ENCODE measurements around the gene MASTL. TPM values are rescaled to one million over a fixed set of nuclear protein-coding genes. Genes with fewer than 3 reads are reported as not detected.

MASTL gene
- total RNA-seq, 1 experiment from 2014 or later: 25.5 TPM

DNA sequence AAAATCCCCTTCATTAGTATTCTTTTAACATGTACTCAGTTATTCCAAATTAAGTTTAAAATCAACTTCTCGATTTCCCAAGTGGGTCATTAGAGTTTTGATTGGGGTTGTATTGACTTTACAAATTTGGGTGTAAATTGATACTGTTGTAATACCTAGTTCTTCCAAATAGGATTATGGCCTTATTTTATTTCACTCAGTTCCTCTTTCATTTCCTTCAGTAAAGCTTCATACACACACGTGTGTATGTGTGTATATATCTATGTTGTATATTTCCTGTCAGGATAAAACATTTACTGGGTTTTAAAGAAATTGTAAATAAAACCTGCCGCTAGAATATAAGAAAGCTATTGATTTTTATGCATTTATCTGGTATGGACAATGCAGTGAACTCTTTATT lies 16.9 kb upstream of the MASTL start:
- Mint-ChIP-seq H3K4me3 (no peak overlapping the region), H3K9me3 (no peaks in the 10 kb centered on the region), H3K4me1 (no peaks in the 10 kb centered on the region), H3K36me3 (peaks cover 46% of the 10 kb centered on the region), H3K27ac (no peak overlapping the region), H3K27me3 (ENCODE audit: low read depth) (no peaks in the 10 kb centered on the region)
- POLR2A ChIA-PET: no interaction called here
- DNase-seq (ENCODE audit: low spot score): no peak
- TF ChIP-seq, protein P1, sequence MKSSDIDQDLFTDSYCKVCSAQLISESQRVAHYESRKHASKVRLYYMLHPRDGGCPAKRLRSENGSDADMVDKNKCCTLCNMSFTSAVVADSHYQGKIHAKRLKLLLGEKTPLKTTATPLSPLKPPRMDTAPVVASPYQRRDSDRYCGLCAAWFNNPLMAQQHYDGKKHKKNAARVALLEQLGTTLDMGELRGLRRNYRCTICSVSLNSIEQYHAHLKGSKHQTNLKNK (CRISPR knock-in tag; IDR thresholded peaks at IDR 0.05): no peak
- TF ChIP-seq, protein P2, sequence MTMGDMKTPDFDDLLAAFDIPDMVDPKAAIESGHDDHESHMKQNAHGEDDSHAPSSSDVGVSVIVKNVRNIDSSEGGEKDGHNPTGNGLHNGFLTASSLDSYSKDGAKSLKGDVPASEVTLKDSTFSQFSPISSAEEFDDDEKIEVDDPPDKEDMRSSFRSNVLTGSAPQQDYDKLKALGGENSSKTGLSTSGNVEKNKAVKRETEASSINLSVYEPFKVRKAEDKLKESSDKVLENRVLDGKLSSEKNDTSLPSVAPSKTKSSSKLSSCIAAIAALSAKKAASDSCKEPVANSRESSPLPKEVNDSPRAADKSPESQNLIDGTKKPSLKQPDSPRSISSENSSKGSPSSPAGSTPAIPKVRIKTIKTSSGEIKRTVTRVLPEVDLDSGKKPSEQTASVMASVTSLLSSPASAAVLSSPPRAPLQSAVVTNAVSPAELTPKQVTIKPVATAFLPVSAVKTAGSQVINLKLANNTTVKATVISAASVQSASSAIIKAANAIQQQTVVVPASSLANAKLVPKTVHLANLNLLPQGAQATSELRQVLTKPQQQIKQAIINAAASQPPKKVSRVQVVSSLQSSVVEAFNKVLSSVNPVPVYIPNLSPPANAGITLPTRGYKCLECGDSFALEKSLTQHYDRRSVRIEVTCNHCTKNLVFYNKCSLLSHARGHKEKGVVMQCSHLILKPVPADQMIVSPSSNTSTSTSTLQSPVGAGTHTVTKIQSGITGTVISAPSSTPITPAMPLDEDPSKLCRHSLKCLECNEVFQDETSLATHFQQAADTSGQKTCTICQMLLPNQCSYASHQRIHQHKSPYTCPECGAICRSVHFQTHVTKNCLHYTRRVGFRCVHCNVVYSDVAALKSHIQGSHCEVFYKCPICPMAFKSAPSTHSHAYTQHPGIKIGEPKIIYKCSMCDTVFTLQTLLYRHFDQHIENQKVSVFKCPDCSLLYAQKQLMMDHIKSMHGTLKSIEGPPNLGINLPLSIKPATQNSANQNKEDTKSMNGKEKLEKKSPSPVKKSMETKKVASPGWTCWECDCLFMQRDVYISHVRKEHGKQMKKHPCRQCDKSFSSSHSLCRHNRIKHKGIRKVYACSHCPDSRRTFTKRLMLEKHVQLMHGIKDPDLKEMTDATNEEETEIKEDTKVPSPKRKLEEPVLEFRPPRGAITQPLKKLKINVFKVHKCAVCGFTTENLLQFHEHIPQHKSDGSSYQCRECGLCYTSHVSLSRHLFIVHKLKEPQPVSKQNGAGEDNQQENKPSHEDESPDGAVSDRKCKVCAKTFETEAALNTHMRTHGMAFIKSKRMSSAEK (CRISPR knock-in tag; IDR thresholded peaks at IDR 0.05; ENCODE audit: borderline replicate concordance): no peak
- TF ChIP-seq, protein P3, sequence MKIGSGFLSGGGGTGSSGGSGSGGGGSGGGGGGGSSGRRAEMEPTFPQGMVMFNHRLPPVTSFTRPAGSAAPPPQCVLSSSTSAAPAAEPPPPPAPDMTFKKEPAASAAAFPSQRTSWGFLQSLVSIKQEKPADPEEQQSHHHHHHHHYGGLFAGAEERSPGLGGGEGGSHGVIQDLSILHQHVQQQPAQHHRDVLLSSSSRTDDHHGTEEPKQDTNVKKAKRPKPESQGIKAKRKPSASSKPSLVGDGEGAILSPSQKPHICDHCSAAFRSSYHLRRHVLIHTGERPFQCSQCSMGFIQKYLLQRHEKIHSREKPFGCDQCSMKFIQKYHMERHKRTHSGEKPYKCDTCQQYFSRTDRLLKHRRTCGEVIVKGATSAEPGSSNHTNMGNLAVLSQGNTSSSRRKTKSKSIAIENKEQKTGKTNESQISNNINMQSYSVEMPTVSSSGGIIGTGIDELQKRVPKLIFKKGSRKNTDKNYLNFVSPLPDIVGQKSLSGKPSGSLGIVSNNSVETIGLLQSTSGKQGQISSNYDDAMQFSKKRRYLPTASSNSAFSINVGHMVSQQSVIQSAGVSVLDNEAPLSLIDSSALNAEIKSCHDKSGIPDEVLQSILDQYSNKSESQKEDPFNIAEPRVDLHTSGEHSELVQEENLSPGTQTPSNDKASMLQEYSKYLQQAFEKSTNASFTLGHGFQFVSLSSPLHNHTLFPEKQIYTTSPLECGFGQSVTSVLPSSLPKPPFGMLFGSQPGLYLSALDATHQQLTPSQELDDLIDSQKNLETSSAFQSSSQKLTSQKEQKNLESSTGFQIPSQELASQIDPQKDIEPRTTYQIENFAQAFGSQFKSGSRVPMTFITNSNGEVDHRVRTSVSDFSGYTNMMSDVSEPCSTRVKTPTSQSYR (CRISPR knock-in tag; IDR thresholded peaks at IDR 0.05): no peak
- TF ChIP-seq CREB1 (CRISPR knock-in tag; IDR thresholded peaks at IDR 0.05) (no peak), IRF2 (CRISPR knock-in tag; IDR thresholded peaks at IDR 0.05; ENCODE audit: borderline replicate concordance, low read depth) (no peak), OVOL2 (CRISPR knock-in tag; IDR thresholded peaks at IDR 0.05; ENCODE audit: borderline replicate concordance) (no peak), FOXK1 (CRISPR knock-in tag; IDR thresholded peaks at IDR 0.05) (no peak), ZNF138 (CRISPR knock-in tag; conservative IDR thresholded peaks at IDR 0.05) (no peak), ZNF416 (CRISPR knock-in tag; IDR thresholded peaks at IDR 0.05) (no peak), JAZF1 (CRISPR knock-in tag; IDR thresholded peaks at IDR 0.05) (no peak), ZNF219 (CRISPR knock-in tag; IDR thresholded peaks at IDR 0.05; ENCODE audit: borderline replicate concordance) (no peak), SOX15 (CRISPR knock-in tag; IDR thresholded peaks at IDR 0.05) (no peak), NR1H2 (CRISPR knock-in tag; IDR thresholded peaks at IDR 0.05) (no peak)
- TF ChIP-seq, protein P4, sequence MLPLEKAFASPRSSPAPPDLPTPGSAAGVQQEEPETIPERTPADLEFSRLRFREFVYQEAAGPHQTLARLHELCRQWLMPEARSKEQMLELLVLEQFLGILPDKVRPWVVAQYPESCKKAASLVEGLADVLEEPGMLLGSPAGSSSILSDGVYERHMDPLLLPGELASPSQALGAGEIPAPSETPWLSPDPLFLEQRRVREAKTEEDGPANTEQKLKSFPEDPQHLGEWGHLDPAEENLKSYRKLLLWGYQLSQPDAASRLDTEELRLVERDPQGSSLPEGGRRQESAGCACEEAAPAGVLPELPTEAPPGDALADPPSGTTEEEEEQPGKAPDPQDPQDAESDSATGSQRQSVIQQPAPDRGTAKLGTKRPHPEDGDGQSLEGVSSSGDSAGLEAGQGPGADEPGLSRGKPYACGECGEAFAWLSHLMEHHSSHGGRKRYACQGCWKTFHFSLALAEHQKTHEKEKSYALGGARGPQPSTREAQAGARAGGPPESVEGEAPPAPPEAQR (CRISPR knock-in tag; IDR thresholded peaks at IDR 0.05): no peak
- TF ChIP-seq, protein P5, sequence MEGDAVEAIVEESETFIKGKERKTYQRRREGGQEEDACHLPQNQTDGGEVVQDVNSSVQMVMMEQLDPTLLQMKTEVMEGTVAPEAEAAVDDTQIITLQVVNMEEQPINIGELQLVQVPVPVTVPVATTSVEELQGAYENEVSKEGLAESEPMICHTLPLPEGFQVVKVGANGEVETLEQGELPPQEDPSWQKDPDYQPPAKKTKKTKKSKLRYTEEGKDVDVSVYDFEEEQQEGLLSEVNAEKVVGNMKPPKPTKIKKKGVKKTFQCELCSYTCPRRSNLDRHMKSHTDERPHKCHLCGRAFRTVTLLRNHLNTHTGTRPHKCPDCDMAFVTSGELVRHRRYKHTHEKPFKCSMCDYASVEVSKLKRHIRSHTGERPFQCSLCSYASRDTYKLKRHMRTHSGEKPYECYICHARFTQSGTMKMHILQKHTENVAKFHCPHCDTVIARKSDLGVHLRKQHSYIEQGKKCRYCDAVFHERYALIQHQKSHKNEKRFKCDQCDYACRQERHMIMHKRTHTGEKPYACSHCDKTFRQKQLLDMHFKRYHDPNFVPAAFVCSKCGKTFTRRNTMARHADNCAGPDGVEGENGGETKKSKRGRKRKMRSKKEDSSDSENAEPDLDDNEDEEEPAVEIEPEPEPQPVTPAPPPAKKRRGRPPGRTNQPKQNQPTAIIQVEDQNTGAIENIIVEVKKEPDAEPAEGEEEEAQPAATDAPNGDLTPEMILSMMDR (IDR thresholded peaks at IDR 0.05): no peak
- TF ChIP-seq, protein P6, sequence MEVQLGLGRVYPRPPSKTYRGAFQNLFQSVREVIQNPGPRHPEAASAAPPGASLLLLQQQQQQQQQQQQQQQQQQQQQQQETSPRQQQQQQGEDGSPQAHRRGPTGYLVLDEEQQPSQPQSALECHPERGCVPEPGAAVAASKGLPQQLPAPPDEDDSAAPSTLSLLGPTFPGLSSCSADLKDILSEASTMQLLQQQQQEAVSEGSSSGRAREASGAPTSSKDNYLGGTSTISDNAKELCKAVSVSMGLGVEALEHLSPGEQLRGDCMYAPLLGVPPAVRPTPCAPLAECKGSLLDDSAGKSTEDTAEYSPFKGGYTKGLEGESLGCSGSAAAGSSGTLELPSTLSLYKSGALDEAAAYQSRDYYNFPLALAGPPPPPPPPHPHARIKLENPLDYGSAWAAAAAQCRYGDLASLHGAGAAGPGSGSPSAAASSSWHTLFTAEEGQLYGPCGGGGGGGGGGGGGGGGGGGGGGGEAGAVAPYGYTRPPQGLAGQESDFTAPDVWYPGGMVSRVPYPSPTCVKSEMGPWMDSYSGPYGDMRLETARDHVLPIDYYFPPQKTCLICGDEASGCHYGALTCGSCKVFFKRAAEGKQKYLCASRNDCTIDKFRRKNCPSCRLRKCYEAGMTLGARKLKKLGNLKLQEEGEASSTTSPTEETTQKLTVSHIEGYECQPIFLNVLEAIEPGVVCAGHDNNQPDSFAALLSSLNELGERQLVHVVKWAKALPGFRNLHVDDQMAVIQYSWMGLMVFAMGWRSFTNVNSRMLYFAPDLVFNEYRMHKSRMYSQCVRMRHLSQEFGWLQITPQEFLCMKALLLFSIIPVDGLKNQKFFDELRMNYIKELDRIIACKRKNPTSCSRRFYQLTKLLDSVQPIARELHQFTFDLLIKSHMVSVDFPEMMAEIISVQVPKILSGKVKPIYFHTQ (CRISPR knock-in tag; IDR thresholded peaks at IDR 0.05): no peak
- TF ChIP-seq, protein P7, sequence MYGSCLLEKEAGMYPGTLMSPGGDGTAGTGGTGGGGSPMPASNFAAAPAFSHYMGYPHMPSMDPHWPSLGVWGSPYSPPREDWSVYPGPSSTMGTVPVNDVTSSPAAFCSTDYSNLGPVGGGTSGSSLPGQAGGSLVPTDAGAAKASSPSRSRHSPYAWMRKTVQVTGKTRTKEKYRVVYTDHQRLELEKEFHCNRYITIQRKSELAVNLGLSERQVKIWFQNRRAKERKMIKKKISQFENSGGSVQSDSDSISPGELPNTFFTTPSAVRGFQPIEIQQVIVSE (CRISPR knock-in tag; IDR thresholded peaks at IDR 0.05; ENCODE audit: borderline replicate concordance): no peak
- TF ChIP-seq, protein P8, sequence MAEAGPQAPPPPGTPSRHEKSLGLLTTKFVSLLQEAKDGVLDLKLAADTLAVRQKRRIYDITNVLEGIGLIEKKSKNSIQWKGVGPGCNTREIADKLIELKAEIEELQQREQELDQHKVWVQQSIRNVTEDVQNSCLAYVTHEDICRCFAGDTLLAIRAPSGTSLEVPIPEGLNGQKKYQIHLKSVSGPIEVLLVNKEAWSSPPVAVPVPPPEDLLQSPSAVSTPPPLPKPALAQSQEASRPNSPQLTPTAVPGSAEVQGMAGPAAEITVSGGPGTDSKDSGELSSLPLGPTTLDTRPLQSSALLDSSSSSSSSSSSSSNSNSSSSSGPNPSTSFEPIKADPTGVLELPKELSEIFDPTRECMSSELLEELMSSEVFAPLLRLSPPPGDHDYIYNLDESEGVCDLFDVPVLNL (CRISPR knock-in tag; IDR thresholded peaks at IDR 0.05; ENCODE audit: borderline replicate concordance, low read depth): no peak
- no peak for ATAC-seq
- CTCF ChIA-PET: no interaction called here
